Fibroblast of the aortic adventitia (primary cell): ENCODE data around the gene ZNF473. TPM values are rescaled to one million over a fixed set of nuclear protein-coding genes. Genes with fewer than 3 reads are reported as not detected.

Experiments
- DNase-seq: peaks from one replicate; pipeline ENCODE4 v3.0.0-alpha.2; 2010; ENCODE audit warnings: low read depth
- H3K4me3 ChIP-seq: 2 replicates; pipeline ENCODE4 v1.5.1; 2011; ENCODE audit warnings: low read depth, mild to moderate bottlenecking, control low read depth, low read length, moderate library complexity
- CTCF ChIP-seq: IDR thresholded peaks from 2 replicates; pipeline ENCODE4 v1.5.1; 2011; ENCODE audit warnings: mild to moderate bottlenecking, low read length, control low read depth, inconsistent platforms; ENCODE audit not compliant: insufficient read depth
- total RNA-seq: library from RNA; depleted of rRNA; stranded (reverse); fragments of >200 nt; gene quantifications from 2 replicates; pipeline ENCODE4 v1.2.3, GENCODE V29; 2012; ENCODE audit warnings: low replicate concordance

The ZNF473 gene
- total RNA-seq, 1 donor: 11.0 TPM

- no peak for TF ChIP-seq CTCF
- no peak for DNase-seq
- H3K4me3 ChIP-seq: no peak overlapping the region
Observed at GRCh38 chr19:50003254-50003788, 22.5 kb upstream of the ZNF473 start.

- peak overlapping the region; percentile 5 for H3K4me3 ChIP-seq
- peak; percentile 98 for DNase-seq
- TF ChIP-seq CTCF: no peak
Observed at GRCh38 chr19:50003810-50004419, 21.9 kb upstream of the ZNF473 start.

GRCh38 chr19:50005428-50005827 lies 20.4 kb upstream of the ZNF473 start:
- H3K4me3 ChIP-seq: no peak overlapping the region
- no peak for DNase-seq
- TF ChIP-seq CTCF: no peak

GRCh38 chr19:50007170-50007569 lies 18.6 kb upstream of the ZNF473 start:
- no peak overlapping the region for H3K4me3 ChIP-seq
- TF ChIP-seq CTCF: no peak
- no peak for DNase-seq

- no peak for TF ChIP-seq CTCF
- no peak overlapping the region for H3K4me3 ChIP-seq
- no peak for DNase-seq
Observed at GRCh38 chr19:50007947-50008346, 17.9 kb upstream of the ZNF473 start.

GRCh38 chr19:50008532-50008931 lies 17.3 kb upstream of the ZNF473 start:
- H3K4me3 ChIP-seq: no peak overlapping the region
- no peak for DNase-seq
- TF ChIP-seq CTCF: peak; percentile 17
